Nephron (organoid): ENCODE results near the gene CNTN4.

Experiments
- H3K27ac Mint-ChIP-seq, 3 experiments: 2 replicates each; pipeline ENCODE4 v1.8.0; 2020; ENCODE audit warnings: mixed read lengths in 3 of 3, mild to moderate bottlenecking in 2 of 3, moderate library complexity in 1 of 3
- H3K27me3 Mint-ChIP-seq: 2 replicates; pipeline ENCODE4 v1.8.0; 2021; ENCODE audit warnings: low read depth, mild to moderate bottlenecking, moderate library complexity, mixed read lengths
- H3K36me3 Mint-ChIP-seq: 2 replicates; pipeline ENCODE4 v1.8.0; 2020; ENCODE audit warnings: low read depth, mixed read lengths
- H3K4me1 Mint-ChIP-seq: 2 replicates; pipeline ENCODE4 v1.8.0; 2020; ENCODE audit warnings: mixed read lengths
- H3K4me3 Mint-ChIP-seq, 3 experiments: 2 replicates each; pipeline ENCODE4 v1.8.0; 2020; ENCODE audit warnings: mild to moderate bottlenecking in 3 of 3, mixed read lengths in 3 of 3, moderate library complexity in 2 of 3
- H3K9me3 Mint-ChIP-seq: 2 replicates; pipeline ENCODE4 v1.8.0; 2020; ENCODE audit warnings: mixed read lengths
- TF ChIP-seq, protein P1 (sequence below), 3 experiments: fragments of 200-600 bp; sonication (generic); IDR thresholded peaks; one replicate each; pipeline ENCODE4 v1.5.0; 2021; ENCODE audit warnings: antibody characterized with exemption in 3 of 3; ENCODE audit not compliant: unreplicated experiment in 3 of 3

CNTN4 gene

DNA sequence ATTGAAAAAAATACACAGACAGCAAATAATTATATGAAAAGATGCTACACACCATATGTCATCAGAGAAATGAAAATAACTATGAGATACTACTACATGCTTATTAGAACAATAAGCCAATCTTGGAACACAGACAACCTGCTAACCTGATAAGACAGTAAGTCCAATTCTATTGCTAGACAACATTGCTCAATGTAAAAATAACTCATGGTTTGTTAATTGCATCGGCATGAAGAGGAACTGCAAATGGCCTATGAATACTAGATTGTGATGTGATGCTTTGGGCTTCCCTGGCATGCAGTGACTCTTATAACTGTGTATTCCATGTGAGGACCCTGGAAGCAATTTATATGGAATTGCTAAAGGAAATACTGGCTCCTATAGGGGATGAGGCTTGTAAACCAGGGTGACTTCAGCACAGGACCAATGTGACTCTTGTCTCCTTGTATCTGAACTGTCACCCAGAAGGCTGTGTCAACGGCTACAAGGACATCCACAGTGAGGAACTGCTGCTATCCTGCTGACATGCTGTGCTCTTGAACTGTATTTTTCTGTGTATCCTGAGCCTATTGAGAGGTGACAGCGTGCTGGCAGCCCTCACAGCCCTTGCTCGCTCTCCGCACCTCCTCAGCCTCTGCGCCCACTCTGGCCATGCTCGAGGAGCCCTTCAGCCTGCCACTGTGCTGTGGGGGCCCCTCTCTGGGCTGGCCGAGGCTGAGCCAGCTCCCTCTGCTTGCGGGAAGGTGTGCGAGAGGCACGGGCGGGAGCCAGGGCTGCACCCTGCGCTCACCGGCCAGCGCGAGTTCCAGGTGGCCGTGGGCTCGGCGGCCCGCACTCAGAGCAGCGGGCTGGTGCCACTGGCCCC is 385.7 kb downstream of the CNTN4 start:
- H3K36me3 Mint-ChIP-seq = peaks cover 8% of the 10 kb centered on the region
- no peak overlapping the region for H3K4me3 Mint-ChIP-seq
- H3K9me3 Mint-ChIP-seq = peaks cover 7% of the 10 kb centered on the region
- H3K27me3 Mint-ChIP-seq = no peaks in the 10 kb centered on the region
- no peak overlapping the region for H3K27ac Mint-ChIP-seq
- no peaks in the 10 kb centered on the region for H3K4me1 Mint-ChIP-seq
- TF ChIP-seq, protein P1, sequence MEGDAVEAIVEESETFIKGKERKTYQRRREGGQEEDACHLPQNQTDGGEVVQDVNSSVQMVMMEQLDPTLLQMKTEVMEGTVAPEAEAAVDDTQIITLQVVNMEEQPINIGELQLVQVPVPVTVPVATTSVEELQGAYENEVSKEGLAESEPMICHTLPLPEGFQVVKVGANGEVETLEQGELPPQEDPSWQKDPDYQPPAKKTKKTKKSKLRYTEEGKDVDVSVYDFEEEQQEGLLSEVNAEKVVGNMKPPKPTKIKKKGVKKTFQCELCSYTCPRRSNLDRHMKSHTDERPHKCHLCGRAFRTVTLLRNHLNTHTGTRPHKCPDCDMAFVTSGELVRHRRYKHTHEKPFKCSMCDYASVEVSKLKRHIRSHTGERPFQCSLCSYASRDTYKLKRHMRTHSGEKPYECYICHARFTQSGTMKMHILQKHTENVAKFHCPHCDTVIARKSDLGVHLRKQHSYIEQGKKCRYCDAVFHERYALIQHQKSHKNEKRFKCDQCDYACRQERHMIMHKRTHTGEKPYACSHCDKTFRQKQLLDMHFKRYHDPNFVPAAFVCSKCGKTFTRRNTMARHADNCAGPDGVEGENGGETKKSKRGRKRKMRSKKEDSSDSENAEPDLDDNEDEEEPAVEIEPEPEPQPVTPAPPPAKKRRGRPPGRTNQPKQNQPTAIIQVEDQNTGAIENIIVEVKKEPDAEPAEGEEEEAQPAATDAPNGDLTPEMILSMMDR (IDR thresholded peaks at IDR 0.05; ENCODE audit: unreplicated experiment in 3 of 3) = no peak

DNA sequence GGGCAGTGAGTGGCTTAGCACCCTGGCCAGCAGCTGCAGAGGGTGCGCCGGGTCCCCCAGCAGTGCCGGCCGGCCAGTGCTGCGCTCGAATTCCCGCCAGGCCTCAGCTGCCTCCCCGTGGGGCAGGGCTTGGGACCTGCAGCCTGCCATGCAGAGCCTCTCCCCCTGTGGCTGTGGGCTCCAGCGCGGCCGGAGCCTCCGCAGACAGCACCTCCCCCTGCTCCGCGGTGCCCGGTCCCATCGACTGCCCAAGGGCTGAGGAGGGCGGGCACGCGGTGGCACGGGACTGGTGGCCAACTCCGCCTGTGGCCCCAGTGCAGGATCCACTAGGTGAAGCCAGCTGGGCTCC is 386.3 kb downstream of the CNTN4 start:
- H3K9me3 Mint-ChIP-seq = peaks cover 6% of the 10 kb centered on the region
- H3K27ac Mint-ChIP-seq = no peak overlapping the region
- H3K36me3 Mint-ChIP-seq = peaks cover 8% of the 10 kb centered on the region
- TF ChIP-seq, protein P1 (IDR thresholded peaks at IDR 0.05; ENCODE audit: unreplicated experiment in 3 of 3) = no peak
- no peaks in the 10 kb centered on the region for H3K4me1 Mint-ChIP-seq
- no peaks in the 10 kb centered on the region for H3K27me3 Mint-ChIP-seq
- H3K4me3 Mint-ChIP-seq = no peak overlapping the region

GRCh38 chr3:2495746-2496145 is 397.1 kb downstream of the CNTN4 start:
- Mint-ChIP-seq H3K4me3 (no peak overlapping the region), H3K4me1 (no peaks in the 10 kb centered on the region), H3K27me3 (no peaks in the 10 kb centered on the region), H3K36me3 (no peaks in the 10 kb centered on the region), H3K27ac (no peak overlapping the region), H3K9me3 (no peaks in the 10 kb centered on the region)
- TF ChIP-seq, protein P1 (IDR thresholded peaks at IDR 0.05; ENCODE audit: unreplicated experiment in 3 of 3) = no peak

DNA sequence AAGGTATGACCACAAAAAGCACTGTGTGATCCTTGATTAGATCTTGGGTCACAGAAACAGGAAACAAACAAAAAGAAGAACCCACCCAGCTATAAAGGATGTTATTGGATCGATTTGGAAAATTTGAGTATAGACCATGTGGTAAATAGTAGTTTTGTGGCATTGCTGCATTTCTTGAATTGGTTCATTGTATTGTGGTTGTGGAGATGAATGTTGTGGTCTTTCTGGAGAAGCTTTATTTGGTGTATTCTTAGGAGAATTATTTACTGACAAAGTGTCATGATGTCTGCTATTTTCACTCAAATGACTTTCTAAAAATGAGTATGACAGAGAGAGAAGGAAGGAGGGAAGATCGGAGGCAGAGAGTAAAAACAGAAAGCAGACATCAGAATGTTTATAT is 406.2 kb downstream of the CNTN4 start:
- H3K27me3 Mint-ChIP-seq = no peaks in the 10 kb centered on the region
- TF ChIP-seq, protein P1 (IDR thresholded peaks at IDR 0.05; ENCODE audit: unreplicated experiment in 3 of 3) = no peak
- no peaks in the 10 kb centered on the region for H3K9me3 Mint-ChIP-seq
- no peak overlapping the region for H3K27ac Mint-ChIP-seq
- H3K4me3 Mint-ChIP-seq = no peak overlapping the region
- H3K4me1 Mint-ChIP-seq = no peaks in the 10 kb centered on the region
- no peaks in the 10 kb centered on the region for H3K36me3 Mint-ChIP-seq

- Mint-ChIP-seq H3K4me3 (no peak overlapping the region), H3K27me3 (peaks cover 4% of the 10 kb centered on the region), H3K4me1 (peaks cover 8% of the 10 kb centered on the region), H3K36me3 (no peaks in the 10 kb centered on the region), H3K27ac (no peak overlapping the region), H3K9me3 (no peaks in the 10 kb centered on the region)
- TF ChIP-seq, protein P1 (IDR thresholded peaks at IDR 0.05; ENCODE audit: unreplicated experiment in 3 of 3) = no peak
Observed at GRCh38 chr3:2506776-2507175, 408.1 kb downstream of the CNTN4 start.

- peaks cover 4% of the 10 kb centered on the region for H3K27me3 Mint-ChIP-seq
- H3K27ac Mint-ChIP-seq = peak overlapping the region in 1 of 3 experiments; percentile 50
- no peaks in the 10 kb centered on the region for H3K9me3 Mint-ChIP-seq
- peaks cover 14% of the 10 kb centered on the region for H3K4me1 Mint-ChIP-seq
- H3K36me3 Mint-ChIP-seq = no peaks in the 10 kb centered on the region
- TF ChIP-seq, protein P1 (IDR thresholded peaks at IDR 0.05; ENCODE audit: unreplicated experiment in 3 of 3) = no peak
- H3K4me3 Mint-ChIP-seq = no peak overlapping the region
Observed at GRCh38 chr3:2510591-2511145, 412.0 kb downstream of the CNTN4 start.
